Aorta (tissue), 5 donors: ENCODE data around the gene TENM4. TPM values are rescaled to one million over a fixed set of nuclear protein-coding genes. Genes with fewer than 3 reads are reported as not detected.

Source experiments
- ATAC-seq: fragments of 200-7000 bp; cut with Tn5 transposase; one replicate; pipeline ENCODE4 v1.9.1; 2022; ENCODE audit warnings: moderate library complexity; ENCODE audit not compliant: low FRiP score
- DNase-seq, 2 donors: peaks; one replicate each; pipeline ENCODE4 v3.0.0-alpha.2; 2020
- H3K27ac ChIP-seq, 2 donors: one replicate each; pipeline ENCODE4 v1.5.1; 2013; ENCODE audit warnings: low read length in 2 of 2, mild to moderate bottlenecking in 2 of 2, moderate library complexity in 2 of 2, control low read depth in 1 of 2, inconsistent platforms in 1 of 2, low read depth in 1 of 2
- H3K27me3 ChIP-seq, 2 donors: one replicate each; pipeline ENCODE4 v1.6.1; 2013; ENCODE audit warnings: control low read depth in 1 of 2, low read length in 1 of 2, mild to moderate bottlenecking in 1 of 2, moderate library complexity in 1 of 2; ENCODE audit not compliant: insufficient read depth in 2 of 2, control insufficient read depth in 1 of 2
- H3K36me3 ChIP-seq, 2 donors: one replicate each; pipeline ENCODE4 v1.6.1; 2013; ENCODE audit warnings: control low read depth in 1 of 2, low read length in 1 of 2, mild to moderate bottlenecking in 1 of 2; ENCODE audit not compliant: insufficient read depth in 2 of 2, control insufficient read depth in 1 of 2
- H3K4me1 ChIP-seq, 2 donors: one replicate each; pipeline ENCODE4 v1.6.1; 2013; ENCODE audit warnings: low read length in 2 of 2, control low read depth in 1 of 2, mild to moderate bottlenecking in 1 of 2, moderate library complexity in 1 of 2; ENCODE audit not compliant: insufficient read depth in 2 of 2, control insufficient read depth in 1 of 2
- H3K4me3 ChIP-seq, 2 donors: one replicate each; pipeline ENCODE4 v1.5.1; 2013; ENCODE audit warnings: low read length in 2 of 2, control low read depth in 1 of 2, mild to moderate bottlenecking in 1 of 2
- H3K9me3 ChIP-seq: one replicate; pipeline ENCODE4 v1.6.1; 2013; ENCODE audit warnings: mild to moderate bottlenecking, low read length; ENCODE audit not compliant: control insufficient read depth
- WGBS, 2 donors: extraction: QIAGEN DNeasy Blood & Tissue Kit; methylation state at CpG; one replicate each; pipeline ENCODE4 v1.1.7; 2013; 5-methylcytosine and 5-hydroxymethylcytosine counted together
- intact Hi-C, 2 donors: fragments of 100-400 bp; cut with DNase I; formaldehyde crosslinking; loops; one replicate each; pipeline versions ENCODE4 v1.14.2 to v1.15.0; 2022
- polyA plus RNA-seq, 2 donors: library from polyadenylated mRNA; stranded (reverse); fragments of 200-250 nt; gene quantifications; one replicate each; pipeline ENCODE4 v1.2.3, GENCODE V29; 2013
- total RNA-seq, 2 donors: library from RNA; stranded (reverse); fragmentation: NEBNext Ultra II Directional; extraction: Animal tissue kit (Norgen Biotek cat#: 25700); gene quantifications; one replicate each; pipeline ENCODE4 v1.2.1, GENCODE V29; 2021
- donor health status: healthy with polysubstance abuse.
- donor health status: Bipolar disorder and iron deficiency.
- donor health status: DM: no; HTN: no; CAD: no.
- donor health status: DM: no; HTN: no; CAD: no.
- donor health status: DM: yes; HTN: yes; CAD: no.

TENM4 gene
- total and polyA plus RNA-seq, 4 donors, result 0.20 to 9.1 (median 2.5) TPM

DNA sequence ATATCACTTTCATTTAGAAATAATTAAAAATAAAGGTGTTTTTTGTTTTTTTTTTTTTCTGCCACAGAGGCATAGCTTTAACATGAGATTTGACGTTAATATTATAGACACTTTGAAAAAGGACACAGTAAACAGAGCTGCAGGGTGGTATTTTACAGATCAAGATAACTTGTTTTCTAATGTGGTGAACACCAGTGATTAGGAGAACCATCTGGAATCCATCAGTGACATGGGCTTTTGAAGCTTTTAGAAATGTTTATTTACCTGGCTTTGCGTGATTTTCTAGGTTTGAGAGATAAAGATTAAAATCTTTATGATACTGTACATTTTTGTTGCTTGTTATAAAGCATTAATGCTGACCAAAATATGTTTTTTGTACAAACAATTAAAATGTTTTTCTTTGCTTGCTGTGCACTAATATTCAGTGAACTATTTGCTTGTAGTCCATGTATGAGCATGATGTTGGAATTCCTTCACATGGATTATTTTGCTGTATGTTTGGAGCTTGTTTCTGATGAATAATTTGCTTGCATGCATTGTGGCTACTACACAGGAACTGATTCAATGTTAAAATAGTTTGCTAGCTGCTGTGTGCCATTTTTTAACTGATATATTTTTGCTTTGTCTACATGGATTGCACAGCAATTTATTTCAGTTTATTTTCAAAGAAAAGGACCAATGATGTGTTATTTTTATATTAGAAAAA, 514.0 kb downstream of the TENM4 start:
- WGBS, 2 donors, result 31 to 45% methylated on average over 2 of the region's 2 CpGs
- intact Hi-C loops, result no loop called here
- Histone ChIP-seq H3K36me3 (no peaks in the 10 kb centered on the region), H3K4me1 (no peaks in the 10 kb centered on the region), H3K27me3 (no peaks in the 10 kb centered on the region), H3K27ac (no peak overlapping the region), H3K9me3 (no peaks in the 10 kb centered on the region), H3K4me3 (no peak overlapping the region)
- ATAC-seq, result no peak
- DNase-seq, result no peak

DNA sequence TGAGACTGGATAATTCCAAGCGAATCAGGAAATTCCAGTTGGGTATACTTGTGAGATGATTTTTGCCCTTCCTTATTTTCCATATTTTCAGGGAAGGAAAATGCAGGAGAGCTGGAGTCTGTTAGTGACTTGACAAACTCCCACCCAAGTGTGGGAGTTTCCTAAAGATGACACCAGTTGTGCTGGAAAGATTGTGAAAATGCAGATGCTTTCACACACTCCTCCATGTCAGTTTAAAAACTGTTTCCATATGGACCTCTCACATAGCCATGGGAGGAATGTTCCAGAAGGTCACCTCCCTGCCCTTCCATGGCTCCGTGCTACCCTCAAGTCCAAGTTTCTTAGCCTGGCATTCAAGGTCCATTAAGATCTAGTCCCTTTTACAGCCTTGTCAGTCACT, 515.4 kb downstream of the TENM4 start:
- H3K36me3 ChIP-seq, result no peaks in the 10 kb centered on the region
- no peaks in the 10 kb centered on the region for H3K4me1 ChIP-seq
- H3K4me3 ChIP-seq, result no peak overlapping the region
- ATAC-seq (no peak), DNase-seq (no peak)
- intact Hi-C loops, result no loop called here
- WGBS, 2 donors, result 77 to 83% methylated on average over 2 of the region's 2 CpGs
- H3K27ac ChIP-seq, result no peak overlapping the region
- no peaks in the 10 kb centered on the region for H3K9me3 ChIP-seq
- H3K27me3 ChIP-seq, result no peaks in the 10 kb centered on the region

DNA sequence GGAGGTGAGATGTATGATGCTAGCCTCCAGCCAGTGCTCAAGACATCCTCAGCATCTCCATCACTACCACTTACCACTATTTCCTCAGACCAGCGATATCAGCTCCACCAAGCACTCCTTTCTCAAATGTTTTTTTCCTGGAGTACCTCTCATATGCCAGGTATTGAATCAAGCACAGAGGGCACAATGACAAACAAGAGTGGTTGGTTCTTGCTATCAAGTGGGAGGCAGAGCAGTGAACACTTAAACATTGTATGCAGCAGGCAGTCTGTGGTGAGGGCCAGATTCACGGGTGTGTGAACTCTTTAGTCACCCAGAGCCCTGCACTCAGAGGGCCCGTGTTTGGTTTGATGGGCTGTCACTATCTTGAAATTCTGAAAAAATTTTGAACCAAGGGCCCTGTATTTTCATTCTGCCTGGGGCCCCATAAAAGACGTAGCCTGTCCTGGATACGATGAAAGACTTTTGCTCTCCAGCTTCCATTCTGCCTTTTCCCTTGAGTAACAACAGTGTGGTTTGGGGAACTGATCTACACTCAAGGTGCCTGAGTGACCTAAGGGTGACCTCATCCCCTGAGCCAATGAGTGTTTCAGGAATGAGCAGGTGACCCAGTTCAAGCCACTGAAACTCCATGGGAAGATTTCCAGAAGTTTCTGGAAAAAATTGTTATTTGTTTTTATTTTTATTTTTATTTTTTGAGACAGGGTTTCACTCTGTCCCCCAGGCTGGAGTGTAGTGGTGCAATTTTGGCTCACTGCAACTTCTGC, 517.8 kb downstream of the TENM4 start:
- no peaks in the 10 kb centered on the region for H3K9me3 ChIP-seq
- no peak overlapping the region for H3K27ac ChIP-seq
- WGBS, 2 donors, result 91 to 94% methylated on average over 5 of the region's 5 CpGs
- intact Hi-C loops, result no loop called here
- H3K36me3 ChIP-seq, result no peaks in the 10 kb centered on the region
- H3K27me3 ChIP-seq, result no peaks in the 10 kb centered on the region
- no peaks in the 10 kb centered on the region for H3K4me1 ChIP-seq
- ATAC-seq (no peak), DNase-seq (no peak)
- H3K4me3 ChIP-seq, result no peak overlapping the region

DNA sequence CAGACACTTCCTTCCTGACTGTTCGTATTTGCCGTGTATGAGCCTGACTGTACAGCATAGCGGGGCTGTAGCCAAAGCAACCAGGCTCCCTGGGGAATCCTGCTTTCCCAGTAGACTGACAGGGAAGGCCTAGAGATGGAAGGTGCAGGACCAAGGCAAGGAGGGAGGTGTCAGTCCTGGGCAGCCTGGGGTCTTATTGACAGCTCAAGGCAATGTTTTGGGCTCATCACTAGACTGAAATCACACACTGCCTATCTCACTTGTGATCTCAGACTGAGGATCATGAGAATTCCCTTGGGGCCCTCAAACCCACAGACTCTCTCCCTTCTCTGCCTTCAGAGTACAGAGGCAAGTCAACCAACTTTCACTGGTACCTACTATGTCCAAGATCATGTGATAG, 519.3 kb downstream of the TENM4 start:
- intact Hi-C loops, result no loop called here
- WGBS, 2 donors, result 75 to 81% methylated on average over 3 of the region's 3 CpGs

DNA sequence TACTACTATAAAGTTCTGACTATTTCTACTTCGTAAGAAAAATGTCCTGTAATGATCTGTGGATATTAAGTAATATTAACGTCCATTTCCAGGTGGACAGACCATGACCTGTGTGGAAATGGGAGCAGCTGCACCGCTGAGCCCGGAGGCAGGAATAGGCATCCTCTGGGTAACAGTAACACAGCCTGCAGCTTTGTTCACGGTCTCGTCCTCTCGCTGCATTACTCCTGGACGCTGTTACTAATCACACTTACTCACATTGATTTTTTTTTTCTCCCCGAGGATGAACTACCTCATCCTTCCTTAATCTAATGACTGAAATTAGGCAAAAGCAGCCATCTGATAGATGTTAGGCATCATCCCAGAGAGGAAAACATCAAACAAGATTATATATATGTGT, 520.5 kb downstream of the TENM4 start:
- Histone ChIP-seq H3K36me3 (no peaks in the 10 kb centered on the region), H3K27ac (no peak overlapping the region), H3K4me1 (no peaks in the 10 kb centered on the region), H3K27me3 (no peaks in the 10 kb centered on the region), H3K4me3 (no peak overlapping the region), H3K9me3 (no peaks in the 10 kb centered on the region)
- ATAC-seq (no peak), DNase-seq (no peak)
- WGBS, 2 donors, result 74% methylated on average over 9 of the region's 9 CpGs
- intact Hi-C loops, result no loop called here

More for the DNA sequence above, 519.3 kb downstream of the TENM4 start:
- Histone ChIP-seq H3K27me3 (no peaks in the 10 kb centered on the region), H3K4me1 (no peaks in the 10 kb centered on the region), H3K9me3 (no peaks in the 10 kb centered on the region), H3K4me3 (no peak overlapping the region), H3K27ac (no peak overlapping the region), H3K36me3 (no peaks in the 10 kb centered on the region)
- DNase-seq, result no peak
- no peak for ATAC-seq

DNA sequence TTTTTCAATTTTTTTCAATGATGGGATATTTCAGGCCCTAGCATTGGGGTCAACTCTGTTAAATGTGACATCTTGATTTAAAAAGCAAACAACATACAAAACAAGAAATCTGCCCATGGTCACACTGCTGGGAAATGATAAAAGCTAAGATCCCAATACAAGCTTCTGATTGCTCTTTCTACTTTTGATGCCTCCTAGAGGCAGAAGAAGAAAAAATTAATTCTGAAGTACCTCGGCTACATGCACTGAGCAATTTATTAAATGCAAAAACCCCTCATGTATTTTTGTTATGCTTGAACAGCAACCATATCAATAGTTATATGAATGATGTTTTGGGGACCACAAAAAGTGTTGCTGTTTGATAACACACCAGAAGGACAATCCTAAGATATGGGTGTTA, 524.1 kb downstream of the TENM4 start:
- no peaks in the 10 kb centered on the region for H3K4me1 ChIP-seq
- no peaks in the 10 kb centered on the region for H3K36me3 ChIP-seq
- intact Hi-C loops, result no loop called here
- ATAC-seq, result no peak
- H3K27me3 ChIP-seq, result no peaks in the 10 kb centered on the region
- WGBS, 2 donors, result 84 to 90% methylated on average over 1 of the region's 1 CpG
- no peak overlapping the region for H3K27ac ChIP-seq
- H3K9me3 ChIP-seq, result no peaks in the 10 kb centered on the region
- no peak for DNase-seq
- H3K4me3 ChIP-seq, result no peak overlapping the region

DNA sequence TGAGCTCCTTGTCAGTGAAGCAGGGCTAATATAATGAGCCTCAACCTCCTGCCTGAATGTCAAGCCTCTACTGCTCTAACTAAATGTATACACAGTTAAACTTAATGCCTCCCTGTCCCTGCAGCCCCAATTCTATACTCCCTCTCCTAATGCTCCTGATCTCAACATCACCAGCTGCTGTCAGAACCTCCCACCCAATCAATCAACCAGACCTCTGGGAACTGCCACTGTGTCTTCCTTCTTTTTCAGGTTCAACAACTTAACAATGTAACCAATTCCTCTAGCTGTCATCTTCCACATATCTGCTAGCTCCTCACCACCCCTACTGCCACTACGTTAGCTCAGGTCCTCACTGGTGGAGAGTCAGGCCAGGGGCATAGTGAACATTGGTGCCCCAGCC, 526.3 kb downstream of the TENM4 start:
- 22 to 29% methylated on average over 1 of the region's 1 CpG for WGBS, 2 donors
- intact Hi-C loops, result no loop called here
- Histone ChIP-seq H3K27ac (no peak overlapping the region), H3K36me3 (no peaks in the 10 kb centered on the region), H3K4me3 (no peak overlapping the region), H3K9me3 (no peaks in the 10 kb centered on the region), H3K4me1 (no peaks in the 10 kb centered on the region), H3K27me3 (no peaks in the 10 kb centered on the region)
- ATAC-seq (no peak), DNase-seq (no peak)

DNA sequence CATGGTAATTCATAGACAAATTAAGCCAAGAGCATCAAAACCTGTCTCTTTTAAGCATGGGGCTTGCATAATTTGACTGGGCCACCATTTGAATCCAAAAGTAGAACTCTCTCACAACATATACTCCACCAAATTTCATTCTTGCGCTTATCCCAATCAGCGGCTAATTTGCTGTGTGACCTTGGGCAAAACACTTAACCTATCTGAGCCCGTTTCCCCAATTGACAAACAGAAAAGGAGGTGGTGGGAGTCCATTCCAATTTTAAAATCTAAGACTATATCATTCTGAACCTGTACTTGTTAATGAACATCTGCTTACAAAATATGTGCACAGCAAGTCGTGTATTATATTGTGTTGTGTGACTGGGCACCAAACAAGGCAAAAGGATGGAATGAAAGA, 528.1 kb downstream of the TENM4 start:
- WGBS, 2 donors, result 85 to 91% methylated on average over 4 of the region's 4 CpGs
- intact Hi-C loops, result no loop called here
- Histone ChIP-seq H3K36me3 (no peaks in the 10 kb centered on the region), H3K27ac (no peak overlapping the region), H3K4me3 (no peak overlapping the region), H3K27me3 (no peaks in the 10 kb centered on the region), H3K4me1 (no peaks in the 10 kb centered on the region), H3K9me3 (no peaks in the 10 kb centered on the region)
- ATAC-seq (no peak), DNase-seq (no peak)

DNA sequence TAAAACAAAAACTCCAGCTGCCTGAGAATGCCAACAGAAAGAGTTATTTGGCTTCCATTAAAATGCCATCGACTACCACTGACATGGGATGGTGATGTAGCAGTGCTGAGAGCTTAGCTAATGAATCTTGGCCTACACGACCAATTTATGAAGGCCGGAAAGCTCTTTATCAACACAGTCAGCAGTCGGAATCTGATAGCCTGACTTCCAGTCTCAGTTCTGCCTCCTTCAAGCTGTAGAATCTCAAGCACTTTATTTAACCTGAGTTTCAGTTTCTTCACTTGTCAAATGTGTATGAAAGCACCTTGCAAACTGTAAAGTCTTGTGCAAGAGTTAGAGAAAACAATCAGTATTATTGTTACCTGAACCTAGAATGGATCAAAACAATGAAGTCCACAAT, 530.5 kb downstream of the TENM4 start:
- WGBS, 2 donors, result 55 to 62% methylated on average over 4 of the region's 4 CpGs
- DNase-seq (no peak), ATAC-seq (no peak)
- Histone ChIP-seq H3K27me3 (no peaks in the 10 kb centered on the region), H3K4me1 (no peaks in the 10 kb centered on the region), H3K36me3 (no peaks in the 10 kb centered on the region), H3K27ac (no peak overlapping the region), H3K9me3 (no peaks in the 10 kb centered on the region), H3K4me3 (no peak overlapping the region)
- intact Hi-C loops, result no loop called here
